OCI-LY3 (cell line): ENCODE data around the gene PNPLA7.

ENCODE experiments used
- H2AFZ ChIP-seq: fragments of 200-600, 300-600 bp; shearing (Covaris generic); 2 replicates; pipeline ENCODE4 v1.6.0; 2014; ENCODE audit warnings: antibody characterized with exemption, low read depth, low read length
- H3K27ac ChIP-seq: fragments of 200-600, 300-600 bp; sonication (generic); 2 replicates; pipeline ENCODE4 v1.5.1; 2014; ENCODE audit warnings: mild to moderate bottlenecking, low read length, moderate library complexity, mixed read lengths
- H3K27me3 ChIP-seq: fragments of 200-600, 300-600 bp; sonication (generic); 2 replicates; pipeline ENCODE4 v1.6.1; 2014; ENCODE audit warnings: low read depth, low read length, mixed read lengths
- H3K36me3 ChIP-seq: fragments of 200-600, 300-600 bp; sonication (generic); replicated peaks from 2 replicates; pipeline ENCODE3; 2014; ENCODE audit warnings: low read depth, low read length, mixed read lengths
- H3K4me1 ChIP-seq: fragments of 300-600, 200-600 bp; sonication (generic); 2 replicates; pipeline ENCODE4 v1.6.1; 2014; ENCODE audit warnings: low read length, mixed read lengths
- H3K4me2 ChIP-seq: fragments of 200-600, 300-600 bp; sonication (generic); 2 replicates; pipeline ENCODE4 v1.6.1; 2014; ENCODE audit warnings: low read length, mixed read lengths
- H3K4me3 ChIP-seq: fragments of 300-600, 200-600 bp; sonication (generic); 2 replicates; pipeline ENCODE4 v1.5.1; 2014; ENCODE audit warnings: antibody characterized with exemption, mild to moderate bottlenecking, low read length, moderate library complexity
- H3K79me2 ChIP-seq: fragments of 300-600, 200-600 bp; shearing (Covaris generic); 2 replicates; pipeline ENCODE4 v1.6.1; 2014; ENCODE audit warnings: mild to moderate bottlenecking, low read length, mixed read lengths
- H3K9ac ChIP-seq: fragments of 300-600, 200-600 bp; shearing (Covaris generic); 2 replicates; pipeline ENCODE4 v1.6.0; 2014; ENCODE audit warnings: mild to moderate bottlenecking, low read length, moderate library complexity
- H3K9me3 ChIP-seq: fragments of 200-600, 300-600 bp; shearing (Covaris generic); 2 replicates; pipeline ENCODE4 v1.6.1; 2014; ENCODE audit warnings: low read length, mixed read lengths; ENCODE audit not compliant: insufficient read depth
- H4K20me1 ChIP-seq: fragments of 200-600, 300-600 bp; sonication (generic); 2 replicates; pipeline ENCODE4 v1.6.1; 2016; ENCODE audit warnings: low read length, mixed read lengths; ENCODE audit not compliant: insufficient read depth
- CTCF ChIP-seq: fragments of 200-600, 300-600 bp; sonication (generic); IDR thresholded peaks from 2 replicates; pipeline ENCODE4 v1.5.1; 2014; ENCODE audit warnings: antibody characterized with exemption, low read length, low read depth
- EZH2phosphoT487 ChIP-seq: fragments of 200-600 bp; shearing (Covaris generic); IDR thresholded peaks from 2 replicates; pipeline ENCODE4 v1.6.1; 2018; ENCODE audit warnings: antibody characterized with exemption, mixed run types, low read depth

Gene PNPLA7

GRCh38 chr9:137458194-137459151 lies 91.7 kb downstream of the PNPLA7 start:
- H3K4me1 ChIP-seq, result peaks cover 27% of the 10 kb centered on the region
- no peaks in the 10 kb centered on the region for H3K27me3 ChIP-seq
- H3K79me2 ChIP-seq, result peaks cover 14% of the 10 kb centered on the region
- TF ChIP-seq EZH2phosphoT487 (no peak), CTCF (no peak)
- peak overlapping the region; percentile 98 for H3K4me3 ChIP-seq
- H4K20me1 ChIP-seq, result peaks cover 3% of the 10 kb centered on the region
- H3K4me2 ChIP-seq, result peak overlapping the region; percentile 96
- H3K9me3 ChIP-seq, result no peaks in the 10 kb centered on the region
- H3K36me3 ChIP-seq, result peaks cover 25% of the 10 kb centered on the region
- peak overlapping the region; percentile 16; the same call in 1 of the 2 replicates for H3K27ac ChIP-seq
- no peak overlapping the region for H2AFZ ChIP-seq
- H3K9ac ChIP-seq, result peak overlapping the region; percentile 81

- H3K27ac ChIP-seq, result no peak overlapping the region
Measured at GRCh38 chr9:137457406-137458193, 92.6 kb downstream of the PNPLA7 start.

GRCh38 chr9:137456864-137457405 lies 93.3 kb downstream of the PNPLA7 start:
- H3K4me2 ChIP-seq, result no peak overlapping the region
- no peak overlapping the region for H3K4me3 ChIP-seq
- peaks cover 36% of the 10 kb centered on the region for H3K36me3 ChIP-seq
- TF ChIP-seq EZH2phosphoT487 (no peak), CTCF (no peak)
- no peak overlapping the region for H2AFZ ChIP-seq
- peaks cover 6% of the 10 kb centered on the region for H4K20me1 ChIP-seq
- no peak overlapping the region for H3K9ac ChIP-seq
- no peak overlapping the region for H3K27ac ChIP-seq
- peaks cover 14% of the 10 kb centered on the region for H3K79me2 ChIP-seq
- H3K27me3 ChIP-seq, result no peaks in the 10 kb centered on the region
- H3K4me1 ChIP-seq, result peaks cover 19% of the 10 kb centered on the region
- H3K9me3 ChIP-seq, result no peaks in the 10 kb centered on the region

More at GRCh38 chr9:137457406-137458193, 92.6 kb downstream of the PNPLA7 start:
- H3K4me3 ChIP-seq, result peak overlapping the region; percentile 98
- H4K20me1 ChIP-seq, result peaks cover 6% of the 10 kb centered on the region
- H3K4me2 ChIP-seq, result peak overlapping the region; percentile 96
- no peaks in the 10 kb centered on the region for H3K27me3 ChIP-seq
- H3K79me2 ChIP-seq, result peaks cover 14% of the 10 kb centered on the region
- H2AFZ ChIP-seq, result no peak overlapping the region
- no peaks in the 10 kb centered on the region for H3K9me3 ChIP-seq
- no peak for TF ChIP-seq EZH2phosphoT487
- TF ChIP-seq CTCF, result no peak
- H3K36me3 ChIP-seq, result peaks cover 33% of the 10 kb centered on the region
- no peak overlapping the region for H3K9ac ChIP-seq
- H3K4me1 ChIP-seq, result peaks cover 25% of the 10 kb centered on the region
